GM21529 (cell line): Measurements from ENCODE around the gene NRARP.

Source experiments
- ATAC-seq: cut with Tn5 transposase; IDR thresholded peaks from one replicate; pipeline ENCODE4 v1.9.1; 2021; ENCODE audit not compliant: unreplicated experiment

NRARP gene

GRCh38 chr9:137323531-137324331, 21.7 kb upstream of the NRARP start:
- no peak for ATAC-seq

- no peak for ATAC-seq
Observed at GRCh38 chr9:137321726-137322361, 19.8 kb upstream of the NRARP start.

- no peak for ATAC-seq
Observed at GRCh38 chr9:137320555-137321384, 18.7 kb upstream of the NRARP start.

GRCh38 chr9:137319739-137320551, 17.9 kb upstream of the NRARP start:
- no peak for ATAC-seq

- no peak for ATAC-seq
Observed at GRCh38 chr9:137319011-137319738, 17.1 kb upstream of the NRARP start.

- no peak for ATAC-seq
Observed at GRCh38 chr9:137318602-137319001, 16.5 kb upstream of the NRARP start.

GRCh38 chr9:137317718-137318511, 15.8 kb upstream of the NRARP start:
- ATAC-seq: no peak

GRCh38 chr9:137317021-137317717, 15.1 kb upstream of the NRARP start:
- no peak for ATAC-seq

- no peak for ATAC-seq
Observed at GRCh38 chr9:137316012-137316981, 14.2 kb upstream of the NRARP start.

- ATAC-seq: no peak
Observed at GRCh38 chr9:137315581-137316011, 13.5 kb upstream of the NRARP start.

- no peak for ATAC-seq
Observed at GRCh38 chr9:137314561-137315560, 12.8 kb upstream of the NRARP start.

- ATAC-seq: no peak
Observed at GRCh38 chr9:137313956-137314560, 12.0 kb upstream of the NRARP start.

GRCh38 chr9:137313326-137313936, 11.4 kb upstream of the NRARP start:
- ATAC-seq: no peak

- no peak for ATAC-seq
Observed at GRCh38 chr9:137312852-137313325, 10.8 kb upstream of the NRARP start.
